GM18511 (cell line): ENCODE data around the gene CHD9NB.

Source experiments
- ATAC-seq: cut with Tn5 transposase; IDR thresholded peaks from one replicate; pipeline ENCODE4 v1.9.1; 2021; ENCODE audit warnings: mild to moderate bottlenecking, moderate library complexity; ENCODE audit not compliant: unreplicated experiment

Gene CHD9NB

DNA sequence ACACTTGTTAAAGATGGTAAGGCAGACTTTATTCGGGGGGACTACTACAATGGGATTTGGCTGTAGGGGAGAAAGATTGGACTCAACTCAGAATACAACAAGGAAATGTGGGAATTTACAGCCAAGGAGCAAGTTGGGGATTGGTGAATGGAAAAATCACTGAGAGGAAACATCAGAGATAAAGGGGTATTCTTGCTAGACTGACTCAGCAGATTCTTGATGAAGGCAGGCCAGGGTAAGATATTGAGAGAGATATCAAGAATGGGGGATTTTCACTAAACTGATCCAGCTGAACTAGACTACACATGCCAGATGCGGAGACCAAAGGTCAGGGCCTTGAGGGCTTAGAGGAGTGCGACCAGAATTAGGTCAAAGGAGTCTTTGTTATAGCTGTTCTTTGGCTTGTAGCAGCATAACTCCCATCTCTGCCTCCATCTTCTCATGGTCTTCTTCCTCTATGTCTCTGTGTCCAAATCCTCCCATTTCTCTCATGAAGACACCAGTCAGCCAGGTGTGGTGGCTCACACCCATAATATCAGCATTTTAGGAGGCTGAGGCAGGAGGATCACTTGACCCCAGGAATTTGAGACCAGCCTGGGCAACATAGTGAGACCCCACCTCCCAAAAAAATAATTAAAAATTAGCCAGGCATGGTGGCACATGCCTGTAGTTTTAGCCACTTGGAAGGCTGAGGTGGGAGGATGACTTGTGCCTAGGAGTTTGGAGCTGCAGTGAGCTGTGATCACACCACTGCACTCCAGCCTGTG is 17.3 kb downstream of the CHD9NB start:
- ATAC-seq, result no peak

GRCh38 chr16:53034306-53034705 is 18.4 kb downstream of the CHD9NB start:
- ATAC-seq, result no peak

DNA sequence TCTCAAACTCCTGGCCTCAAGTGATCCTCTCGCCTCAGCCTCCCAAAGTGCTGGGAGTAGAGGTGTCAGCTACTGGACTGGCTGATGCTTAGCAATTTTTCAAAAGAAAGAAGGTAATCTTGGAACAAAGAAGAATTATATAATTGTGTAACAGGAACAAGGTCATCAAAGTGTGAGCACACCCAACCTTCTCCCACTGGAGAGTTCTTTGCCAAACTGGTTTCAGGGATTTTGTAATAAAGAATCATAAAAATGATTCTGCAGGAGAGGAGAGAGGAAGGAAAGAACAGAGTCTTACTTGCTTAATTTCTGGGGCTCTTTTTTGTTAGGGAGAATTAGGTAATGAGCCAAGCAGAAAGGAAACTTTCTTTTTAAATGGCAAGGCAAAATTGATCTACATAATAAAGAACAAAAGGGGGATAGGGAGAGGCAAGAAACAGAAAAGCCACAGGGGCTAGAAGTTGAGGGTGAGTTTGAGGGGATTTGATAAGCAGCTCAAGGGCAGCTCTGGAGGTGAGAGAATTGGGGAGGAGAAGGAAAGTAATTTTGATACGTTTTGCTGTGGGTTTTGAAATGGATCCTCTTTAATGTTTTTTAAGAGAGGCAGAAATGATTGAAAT is 21.3 kb downstream of the CHD9NB start:
- no peak for ATAC-seq

DNA sequence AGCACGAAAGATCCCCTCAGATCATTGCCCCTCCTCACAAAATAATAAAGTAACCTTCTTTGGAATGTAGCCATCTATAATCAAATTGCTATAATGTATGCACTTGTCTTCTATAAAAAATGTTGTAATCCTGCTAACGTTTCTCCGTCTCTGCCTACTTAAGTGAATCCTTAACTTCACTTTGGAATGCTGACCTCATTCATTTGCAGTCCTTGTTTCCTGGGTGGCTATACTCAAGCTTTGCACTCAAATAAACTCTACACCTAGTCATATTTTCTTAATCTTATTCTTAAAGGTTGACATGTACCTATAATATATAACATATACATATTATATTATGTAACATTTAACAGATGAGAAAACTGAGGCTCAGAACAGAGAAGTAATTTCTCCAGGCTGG is 22.7 kb downstream of the CHD9NB start:
- no peak for ATAC-seq

GRCh38 chr16:53024045-53024444 is 28.7 kb downstream of the CHD9NB start:
- no peak for ATAC-seq

DNA sequence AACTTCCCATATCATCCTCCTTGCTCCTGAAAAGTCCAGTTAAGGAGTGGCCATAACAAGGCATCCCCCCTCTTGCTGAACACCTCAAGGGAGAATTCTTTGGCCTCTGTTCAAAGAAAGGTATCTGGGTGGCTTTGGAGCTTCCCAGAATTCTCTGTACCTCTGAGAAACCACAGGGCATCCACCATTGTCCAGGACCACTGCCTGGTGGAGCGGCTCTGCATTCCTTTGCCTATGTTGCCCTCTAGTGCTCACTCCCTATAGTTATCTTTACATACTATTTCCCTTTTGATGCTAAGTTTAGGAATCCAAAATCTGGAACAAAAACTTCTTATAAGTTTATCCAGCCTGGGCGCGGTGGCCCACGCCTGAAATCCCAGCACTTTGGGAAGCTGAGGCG is 30.3 kb downstream of the CHD9NB start:
- ATAC-seq, result no peak

DNA sequence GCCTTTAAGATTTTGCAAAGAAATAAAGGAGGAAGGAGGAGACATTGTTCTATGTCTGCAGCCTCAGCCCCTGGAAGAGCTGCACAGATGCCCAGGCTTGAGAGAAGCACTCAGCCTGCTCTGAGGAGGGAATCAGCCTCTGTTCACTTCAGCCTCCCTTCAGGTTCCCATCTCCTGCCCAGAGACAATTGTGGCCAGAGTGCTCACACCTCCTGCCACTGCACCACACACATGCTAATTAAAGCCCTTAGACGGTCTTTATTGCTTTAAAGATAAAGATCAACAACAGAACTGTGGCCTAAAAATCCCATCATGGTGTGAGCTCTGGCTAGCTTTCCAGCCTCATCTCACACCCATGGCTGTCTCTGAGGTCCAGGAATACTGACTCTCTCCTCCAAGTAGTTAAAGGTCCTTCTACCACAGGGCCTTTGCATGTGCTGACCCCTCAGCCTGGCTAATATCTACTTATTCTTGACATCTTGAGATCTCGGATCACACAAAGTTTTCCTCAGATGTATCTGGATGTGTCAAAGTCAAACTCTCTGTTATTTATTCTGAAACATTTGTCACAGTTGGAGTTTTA is 33.8 kb downstream of the CHD9NB start:
- no peak for ATAC-seq

DNA sequence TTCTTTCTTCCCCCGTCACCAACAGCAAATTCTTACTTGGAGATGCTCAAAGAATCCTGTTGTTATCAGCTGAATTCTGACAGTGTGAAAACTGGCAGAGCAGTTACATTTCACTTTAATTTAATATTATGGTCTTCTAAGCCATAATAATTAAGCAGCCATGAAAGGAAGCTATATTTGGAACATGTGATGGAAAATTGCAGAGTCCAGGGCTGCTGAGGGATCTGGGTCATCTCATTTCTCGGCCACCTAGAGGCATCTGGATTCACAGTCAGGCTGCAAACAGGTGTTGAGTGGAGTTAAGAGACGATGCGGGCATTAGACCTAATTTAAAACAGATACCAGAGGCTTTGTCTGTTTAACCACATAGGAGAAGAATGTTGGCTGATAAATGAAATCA is 38.4 kb downstream of the CHD9NB start:
- no peak for ATAC-seq

DNA sequence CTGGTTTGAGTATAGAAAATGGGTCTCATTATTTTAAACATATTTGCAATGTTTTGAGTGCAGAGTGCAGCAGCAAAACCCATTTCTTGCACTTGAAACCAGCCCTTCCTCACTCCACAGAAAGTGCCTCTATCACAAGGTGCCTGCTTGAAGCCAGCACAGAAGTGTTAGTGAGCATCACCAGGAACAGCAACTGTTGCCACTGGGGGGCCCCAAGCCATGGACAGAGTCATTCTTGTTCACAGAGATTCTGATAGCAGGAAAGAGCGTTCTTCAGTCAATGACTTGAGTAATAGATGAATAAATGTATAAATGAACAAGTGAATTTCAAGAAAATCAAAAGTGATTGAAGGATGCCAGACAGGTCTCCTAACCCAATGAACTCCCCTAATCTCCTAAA is 45.6 kb downstream of the CHD9NB start:
- no peak for ATAC-seq

DNA sequence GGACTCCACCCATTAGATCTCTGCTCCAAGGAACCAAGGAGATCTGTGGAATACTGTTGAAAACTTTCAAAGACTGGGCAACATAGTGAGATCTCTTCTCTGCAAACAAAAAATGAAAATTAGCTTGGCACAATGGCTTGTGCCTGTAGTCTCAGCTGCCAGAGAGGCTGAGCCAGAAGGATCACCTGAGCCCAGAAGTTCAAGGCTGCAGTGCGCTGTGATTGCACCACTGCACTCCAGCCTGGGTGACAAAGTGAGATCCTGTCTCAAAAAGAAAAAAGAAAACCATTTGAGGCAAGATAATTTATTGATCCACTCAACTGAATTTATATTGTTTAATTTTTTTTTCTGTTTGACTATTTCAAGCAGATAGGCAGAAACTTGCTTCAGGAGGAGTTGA is 54.8 kb downstream of the CHD9NB start:
- ATAC-seq, result no peak

DNA sequence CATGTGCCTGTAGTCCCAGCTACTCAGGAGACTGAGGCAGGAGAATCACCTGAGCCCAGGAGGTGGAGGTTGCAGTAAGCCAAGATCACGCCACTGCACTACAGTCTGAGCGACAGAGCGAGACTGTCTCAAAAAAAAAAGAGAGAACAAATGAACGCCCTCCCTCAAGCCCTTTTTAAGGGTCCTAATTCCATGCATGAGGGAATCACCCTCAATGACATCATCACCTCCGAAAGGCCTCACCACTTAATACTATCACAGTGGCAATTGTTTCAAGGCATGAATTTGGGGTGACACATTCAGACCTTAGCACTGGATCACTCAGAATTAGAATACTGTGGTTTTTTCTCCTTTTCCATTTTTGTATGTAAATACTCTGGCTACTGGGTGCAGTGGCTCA is 57.8 kb downstream of the CHD9NB start:
- ATAC-seq, result no peak

DNA sequence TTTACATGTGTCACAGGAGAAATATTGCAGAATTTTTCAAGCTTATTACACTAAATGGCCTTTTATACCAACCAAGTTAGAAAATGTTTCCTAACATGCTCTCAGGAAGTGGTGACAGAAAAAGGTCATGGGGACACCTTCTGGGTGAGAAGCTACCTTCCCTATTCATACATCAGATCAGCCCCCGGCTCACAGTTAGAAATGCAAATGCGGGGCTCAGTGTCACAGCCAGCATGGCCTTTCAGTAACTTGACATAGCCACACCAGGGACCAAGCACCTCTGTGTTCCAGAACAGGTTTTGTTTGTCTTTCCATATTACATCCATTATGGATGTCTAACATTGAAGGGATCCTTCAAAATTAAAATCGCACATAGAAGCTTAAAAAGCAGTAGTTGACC is 59.5 kb downstream of the CHD9NB start:
- no peak for ATAC-seq

GRCh38 chr16:52991572-52991971 is 61.1 kb downstream of the CHD9NB start:
- no peak for ATAC-seq
